ENCODE results near the gene CACNA1I. TPM values are rescaled to one million over a fixed set of nuclear protein-coding genes. Genes with fewer than 3 reads are reported as not detected.

CACNA1I gene
- total and polyA plus RNA-seq, 2 of the 8 experiments (the other 6 are each of a cell fraction or from before 2014, with no cell fraction given), result 0.77 to 1.2 TPM

- Histone ChIP-seq H2AFZ (ENCODE audit: low read length) (no peak overlapping the region), H3K79me1 (ENCODE audit: low read depth, low read length) (no peaks in the 10 kb centered on the region), H2BK15ac (ENCODE audit: low read length) (no peak overlapping the region), H3K27me3 (replicated peaks in 1 of 4; ENCODE audit: control insufficient read depth in 3 of 4, extremely low read depth in 1 of 4, insufficient read depth in 3 of 4, low read length in 3 of 4) (no peaks in the 10 kb centered on the region; a peak in 1 of 7 replicates), H3K4me2 (ENCODE audit: insufficient read depth in 1 of 2, low read depth in 2 of 2, low read length in 2 of 2) (no peak overlapping the region), H4K8ac (ENCODE audit: extremely low read depth, insufficient read depth, low read length) (peak overlapping the region; percentile 19; the same call in 1 of the 2 replicates), H3K36me3 (ENCODE audit: control insufficient read depth in 2 of 4, insufficient read depth in 4 of 4, low read length in 3 of 4) (no peaks in the 10 kb centered on the region), H3K4me1 (replicated peaks in 1 of 4; ENCODE audit: control insufficient read depth in 3 of 4, insufficient read depth in 4 of 4, low read length in 3 of 4) (no peaks in the 10 kb centered on the region; a peak in 1 of 7 replicates), H3K23ac (ENCODE audit: insufficient read length) (no peak overlapping the region), H2AK5ac (ENCODE audit: low read depth, low read length) (no peak overlapping the region), H2BK12ac (ENCODE audit: low read depth, low read length) (no peak overlapping the region), H2BK120ac (replicated peaks; ENCODE audit: low read depth, low read length) (no peak overlapping the region), H3K18ac (ENCODE audit: extremely low read depth, low read length) (no peak overlapping the region), H4K20me1 (replicated peaks in 1 of 2; ENCODE audit: control insufficient read depth in 1 of 2, insufficient read depth in 2 of 2, low read length in 2 of 2) (peaks cover 0 to 2% of the 10 kb centered on the region in 2 experiments), H3K9me3 (ENCODE audit: insufficient read depth in 2 of 2, low read depth in 1 of 2, low read length in 1 of 2) (no peaks in the 10 kb centered on the region), H4K91ac (replicated peaks; ENCODE audit: insufficient read length, low read length) (no peak overlapping the region), H3K9ac (replicated peaks in 1 of 4; ENCODE audit: extremely low read depth in 1 of 4, low read depth in 3 of 4, low read length in 3 of 4) (no peak overlapping the region), H2BK20ac (ENCODE audit: low read length) (no peak overlapping the region), H3K79me2 (ENCODE audit: control insufficient read depth in 1 of 2, insufficient read depth in 2 of 2, low read length in 2 of 2) (no peaks in the 10 kb centered on the region), H3K23me2 (ENCODE audit: low read depth, low read length) (no peaks in the 10 kb centered on the region), H3K14ac (ENCODE audit: insufficient read length) (no peak overlapping the region), H3K4ac (replicated peaks; ENCODE audit: insufficient read length, low read depth, low read length) (no peak overlapping the region), H2BK5ac (ENCODE audit: low read depth, low read length) (no peak overlapping the region), H3K27ac (ENCODE audit: low read depth, low read length) (no peak overlapping the region), H3K4me3 (ENCODE audit: extremely low read depth in 1 of 4, insufficient read depth in 2 of 4, low read depth in 3 of 4, low read length in 4 of 4) (no peak overlapping the region), H3K56ac (replicated peaks; ENCODE audit: insufficient read length, low read depth, low read length) (no peak overlapping the region), H4K5ac (ENCODE audit: insufficient read length, low read depth, low read length) (no peak overlapping the region)
- POLR2A ChIA-PET (ENCODE audit: partially characterized antibody), result interaction anchor here (1.3 kb wide), 1 partner anchor 129 kb away, joined by 3 read pairs; no protein-coding TSS in a partner anchor
- CTCF ChIA-PET (ENCODE audit: partially characterized antibody), result interaction anchor here (0.5 to 2.5 kb wide), 17 partner anchors 10 to 1004 kb away, joined by 3 to 9 read pairs (median 3); no protein-coding TSS in a partner anchor
- FAIRE-seq, result no peak
- DNase-seq (ENCODE audit: low read depth in 1 of 2, low spot score in 2 of 2), result no peak
- TF ChIP-seq CBX5 (IDR thresholded peaks at IDR 0.05; ENCODE audit: low read depth, low read length), result no peak
- 84% methylated on average over 23 of the region's 24 CpGs; no CpG with 5 or more reads in 1 of the 2 experiments for WGBS, 2 experiments (ENCODE audit: extremely low coverage in 1 of 2, insufficient coverage in 1 of 2, insufficient read length in 1 of 2, insufficient replicate concordance in 2 of 2, low coverage in 1 of 2, low lambda C conversion rate in 2 of 2, missing lambda C conversion rate in 1 of 2)
These were observed 80.8 kb downstream of the CACNA1I start for GRCh38 chr22:39651053-39651996.
